Left ventricle myocardium inferior (tissue), 1 donor: ENCODE measurements around the gene LRMDA. TPM values are rescaled to one million over a fixed set of nuclear protein-coding genes. Genes with fewer than 3 reads are reported as not detected.

Experiments
- DNase-seq: peaks from one replicate; pipeline ENCODE4 v3.0.0-alpha.2; 2020
- H3K27ac ChIP-seq: fragments of 200-600 bp; replicated peaks from 2 replicates; pipeline ENCODE4 v1.8.0; 2021
- H3K27me3 ChIP-seq: fragments of 200-600 bp; 2 replicates; pipeline ENCODE4 v1.8.0; 2021; ENCODE audit warnings: low read depth
- H3K36me3 ChIP-seq: fragments of 200-600 bp; 2 replicates; pipeline ENCODE4 v1.8.0; 2021
- H3K4me1 ChIP-seq: fragments of 200-600 bp; 2 replicates; pipeline ENCODE4 v1.8.0; 2021
- H3K4me3 ChIP-seq: fragments of 200-600 bp; 2 replicates; pipeline ENCODE4 v1.8.0; 2021; ENCODE audit warnings: mild to moderate bottlenecking, moderate library complexity
- H3K9me3 ChIP-seq: fragments of 200-600 bp; replicated peaks from 2 replicates; pipeline ENCODE4 v1.8.0; 2021
- intact Hi-C: fragments of 100-400 bp; cut with micrococcal nuclease; formaldehyde crosslinking; loops from one replicate; pipeline ENCODE4 v1.11.0; 2022
- total RNA-seq: library from RNA; stranded (reverse); fragmentation: NEBNext Ultra II Directional; extraction: Animal tissue kit (Norgen Biotek cat#: 25700); gene quantifications from one replicate; pipeline ENCODE4 v1.2.1, GENCODE V29; 2021
- TF ChIP-seq, protein P1 (sequence below): fragments of 200-600 bp; IDR thresholded peaks from 2 replicates; pipeline ENCODE4 v1.8.0; 2021; ENCODE audit warnings: antibody characterized with exemption, mild to moderate bottlenecking, borderline replicate concordance
- donor health status: DM: no; HTN: yes; CAD: no; lungs with severe emphysema.

LRMDA gene
- total RNA-seq, 1 donor from 2014 or later: 18.7 TPM

DNA sequence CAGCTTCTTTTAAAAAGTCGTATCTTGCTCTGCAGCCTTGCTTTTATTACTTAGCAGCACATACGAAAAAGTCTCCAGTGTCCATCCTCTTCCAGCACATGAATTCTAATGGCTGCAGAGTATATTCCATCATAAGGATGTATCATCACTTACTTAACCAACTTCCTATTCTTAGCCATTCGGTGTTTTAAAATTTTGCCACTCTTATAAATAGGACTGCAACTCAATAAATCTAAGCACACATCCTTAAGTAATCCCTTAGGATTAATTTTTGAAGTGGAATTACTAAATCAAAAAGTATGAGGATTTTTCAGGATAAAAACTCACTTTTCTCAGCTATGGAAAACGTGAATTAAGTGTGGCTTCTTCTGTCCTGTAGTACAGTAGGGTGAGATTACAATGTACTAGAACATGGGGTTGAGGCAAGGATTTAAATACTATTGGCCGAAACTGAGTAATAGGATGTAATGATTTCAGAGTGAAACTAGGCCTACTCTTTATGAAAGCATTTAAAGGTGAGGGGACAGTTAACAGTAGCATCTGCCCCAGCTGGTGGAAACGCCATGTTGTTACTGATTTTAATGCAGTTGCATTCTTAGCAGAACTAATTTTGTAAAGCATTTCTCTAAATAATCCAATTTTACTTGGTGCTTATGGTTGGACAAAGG lies 1035.5 kb downstream of the LRMDA start:
- TF ChIP-seq, protein P1, sequence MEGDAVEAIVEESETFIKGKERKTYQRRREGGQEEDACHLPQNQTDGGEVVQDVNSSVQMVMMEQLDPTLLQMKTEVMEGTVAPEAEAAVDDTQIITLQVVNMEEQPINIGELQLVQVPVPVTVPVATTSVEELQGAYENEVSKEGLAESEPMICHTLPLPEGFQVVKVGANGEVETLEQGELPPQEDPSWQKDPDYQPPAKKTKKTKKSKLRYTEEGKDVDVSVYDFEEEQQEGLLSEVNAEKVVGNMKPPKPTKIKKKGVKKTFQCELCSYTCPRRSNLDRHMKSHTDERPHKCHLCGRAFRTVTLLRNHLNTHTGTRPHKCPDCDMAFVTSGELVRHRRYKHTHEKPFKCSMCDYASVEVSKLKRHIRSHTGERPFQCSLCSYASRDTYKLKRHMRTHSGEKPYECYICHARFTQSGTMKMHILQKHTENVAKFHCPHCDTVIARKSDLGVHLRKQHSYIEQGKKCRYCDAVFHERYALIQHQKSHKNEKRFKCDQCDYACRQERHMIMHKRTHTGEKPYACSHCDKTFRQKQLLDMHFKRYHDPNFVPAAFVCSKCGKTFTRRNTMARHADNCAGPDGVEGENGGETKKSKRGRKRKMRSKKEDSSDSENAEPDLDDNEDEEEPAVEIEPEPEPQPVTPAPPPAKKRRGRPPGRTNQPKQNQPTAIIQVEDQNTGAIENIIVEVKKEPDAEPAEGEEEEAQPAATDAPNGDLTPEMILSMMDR: no peak

DNA sequence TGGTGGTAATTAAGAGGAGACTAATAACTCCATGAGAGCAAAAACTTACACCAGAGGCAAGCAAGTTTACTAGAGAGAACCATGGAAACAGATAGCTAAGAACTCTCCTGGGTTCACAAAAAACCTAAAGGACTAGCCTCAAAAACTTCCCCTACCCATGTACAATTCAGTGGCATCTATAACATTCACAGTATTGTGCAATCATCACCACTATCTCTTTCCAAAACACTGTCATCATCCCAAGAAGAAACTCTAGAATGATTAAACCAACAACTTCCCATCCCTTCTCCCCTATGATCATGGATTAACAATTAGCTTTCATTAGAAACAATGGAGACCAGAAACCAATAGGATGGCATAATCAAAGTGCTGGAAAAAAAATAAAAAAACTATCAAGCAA lies 1038.3 kb downstream of the LRMDA start:
- H3K27ac ChIP-seq: no peak overlapping the region
- H3K4me1 ChIP-seq: no peaks in the 10 kb centered on the region
- no peak overlapping the region for H3K4me3 ChIP-seq
- intact Hi-C loops: no loop called here
- DNase-seq: no peak
- TF ChIP-seq, protein P1: no peak
- H3K36me3 ChIP-seq: no peaks in the 10 kb centered on the region
- H3K27me3 ChIP-seq: no peaks in the 10 kb centered on the region
- H3K9me3 ChIP-seq: no peaks in the 10 kb centered on the region

More for the DNA sequence above, 1035.5 kb downstream of the LRMDA start:
- DNase-seq: no peak
- Histone ChIP-seq H3K27me3 (no peaks in the 10 kb centered on the region), H3K27ac (no peak overlapping the region), H3K9me3 (no peaks in the 10 kb centered on the region), H3K36me3 (no peaks in the 10 kb centered on the region), H3K4me1 (no peaks in the 10 kb centered on the region), H3K4me3 (no peak overlapping the region)
- intact Hi-C loops: no loop called here

DNA sequence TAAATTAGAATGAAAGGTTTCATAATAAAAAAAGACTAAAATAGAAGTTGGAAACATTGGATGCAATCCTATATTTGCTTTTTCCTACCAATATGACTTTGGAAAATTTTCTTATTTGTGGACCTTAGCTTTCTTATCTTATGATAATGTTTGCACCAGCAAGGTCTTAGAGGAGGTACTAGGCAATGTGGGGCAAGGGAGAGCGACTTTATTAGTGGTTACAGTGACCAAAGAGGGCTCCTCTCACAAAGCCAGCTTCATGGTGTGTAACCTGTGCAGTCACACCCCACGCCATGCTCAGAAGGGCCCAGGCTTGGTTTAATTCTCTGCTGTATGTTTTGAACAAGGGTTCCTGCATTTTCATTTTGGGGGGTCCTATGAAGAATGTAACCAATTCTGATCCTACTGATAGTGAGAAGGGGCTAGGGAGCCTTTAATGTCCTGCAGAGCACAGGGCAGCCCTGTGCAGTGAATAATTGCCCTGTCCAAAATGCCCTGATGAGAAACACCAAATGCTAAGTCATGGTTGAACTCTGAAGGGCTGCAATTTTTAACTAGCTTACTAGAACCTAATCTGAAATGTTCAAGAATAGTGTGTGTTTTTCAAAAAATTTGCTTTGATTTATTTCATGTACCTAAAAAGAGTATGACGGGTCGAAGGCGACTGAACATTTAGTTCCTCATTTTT lies 1047.8 kb downstream of the LRMDA start:
- intact Hi-C loops: no loop called here
- TF ChIP-seq, protein P1: no peak

DNA sequence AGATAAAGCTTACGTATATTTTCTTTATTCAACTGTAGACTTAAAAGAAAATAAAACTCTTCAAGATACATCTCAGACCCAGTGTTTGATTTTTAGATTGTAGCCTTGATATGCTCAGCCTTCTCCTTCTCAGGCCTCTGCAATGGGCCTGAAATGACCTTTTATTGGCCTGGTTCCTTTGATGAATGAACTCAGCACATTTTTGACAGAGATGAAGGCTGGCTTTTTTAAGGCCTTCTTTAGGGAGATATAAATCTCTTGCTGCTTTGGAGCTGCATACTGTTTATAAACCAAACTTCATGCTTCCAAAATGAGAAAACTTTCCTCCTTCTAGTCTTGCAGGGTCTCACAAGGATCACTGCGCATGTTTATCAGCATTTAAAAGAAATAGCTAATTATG lies 1049.8 kb downstream of the LRMDA start:
- DNase-seq: no peak
- no peak overlapping the region for H3K4me3 ChIP-seq
- peaks cover 21% of the 10 kb centered on the region for H3K9me3 ChIP-seq
- intact Hi-C loops: no loop called here
- H3K4me1 ChIP-seq: no peaks in the 10 kb centered on the region
- no peak overlapping the region for H3K27ac ChIP-seq
- no peaks in the 10 kb centered on the region for H3K36me3 ChIP-seq
- H3K27me3 ChIP-seq: no peaks in the 10 kb centered on the region
- TF ChIP-seq, protein P1: no peak

More for the DNA sequence above, 1047.8 kb downstream of the LRMDA start:
- Histone ChIP-seq H3K4me1 (no peaks in the 10 kb centered on the region), H3K36me3 (no peaks in the 10 kb centered on the region), H3K27ac (no peak overlapping the region), H3K9me3 (peaks cover 21% of the 10 kb centered on the region), H3K27me3 (no peaks in the 10 kb centered on the region), H3K4me3 (no peak overlapping the region)
- DNase-seq: no peak

DNA sequence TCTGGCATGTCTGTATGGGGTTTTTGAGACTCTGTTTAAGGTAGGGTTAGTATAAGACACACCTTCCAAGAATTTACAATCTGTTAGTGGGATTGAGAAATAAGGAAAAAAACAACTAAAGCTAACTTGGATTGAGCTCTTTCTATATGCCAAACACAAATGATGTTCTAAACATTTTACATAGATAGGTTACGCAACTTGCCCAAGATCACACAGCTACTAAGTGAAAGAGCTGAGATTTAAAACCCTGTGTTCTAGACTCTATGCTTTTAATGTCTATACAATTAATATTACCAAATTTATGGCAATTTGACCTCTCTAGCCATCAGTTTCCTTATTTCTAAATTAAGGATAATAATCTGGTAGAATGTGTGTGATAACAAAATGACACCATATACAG lies 1056.2 kb downstream of the LRMDA start:
- Histone ChIP-seq H3K9me3 (peaks cover 51% of the 10 kb centered on the region), H3K36me3 (no peaks in the 10 kb centered on the region), H3K27me3 (no peaks in the 10 kb centered on the region), H3K4me1 (no peaks in the 10 kb centered on the region), H3K27ac (no peak overlapping the region), H3K4me3 (no peak overlapping the region)
- intact Hi-C loops: no loop called here
- no peak for DNase-seq
- TF ChIP-seq, protein P1: no peak
